Measurements from ENCODE around the gene DCUN1D3. TPM values are rescaled to one million over a fixed set of nuclear protein-coding genes. Genes with fewer than 3 reads are reported as not detected.

Gene DCUN1D3
- total RNA-seq, 4 donors from 2014 or later: 10.3 to 13.7 (median 11.8) TPM

DNA sequence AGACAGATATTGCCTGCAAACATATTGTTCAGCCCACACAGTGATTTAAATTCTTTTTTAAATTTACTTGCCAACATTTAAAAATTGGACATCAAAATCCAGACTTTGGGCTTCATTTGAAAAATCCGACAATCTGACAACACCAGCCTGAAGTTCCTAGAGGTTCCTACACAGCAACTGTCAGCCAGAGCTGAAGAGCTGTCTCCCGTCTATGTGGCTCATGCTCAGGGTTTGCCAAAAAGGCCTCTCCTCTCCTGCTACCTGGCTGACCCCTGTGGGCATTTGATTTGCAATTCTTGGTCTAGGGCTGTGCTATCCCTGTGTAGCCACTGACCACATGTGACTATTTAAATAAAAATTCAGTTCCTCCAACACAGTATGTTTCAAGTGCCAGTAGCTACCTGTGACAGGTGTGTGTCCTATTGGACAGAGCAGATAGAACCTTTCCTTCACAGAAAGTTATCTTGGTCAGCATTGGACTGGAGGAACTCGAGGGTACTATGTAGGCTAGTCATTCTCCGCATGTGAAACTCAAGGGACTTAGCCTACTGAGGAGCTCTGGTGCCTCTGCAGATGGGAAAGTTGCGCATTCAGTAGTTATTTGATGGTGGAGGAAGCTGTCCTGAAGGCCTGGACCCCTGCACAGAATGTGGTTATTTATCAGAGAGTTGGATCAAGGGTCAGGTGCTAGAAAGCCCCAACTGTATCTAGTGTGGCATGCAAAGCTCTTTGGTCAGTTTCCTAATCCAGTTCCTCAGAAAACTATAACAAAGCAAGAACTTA lies 3.1 kb upstream of the DCUN1D3 start:
- intact Hi-C loops (cut with DNase I): loop anchor here (10.0 kb wide), 1 partner anchor 49 kb away; no protein-coding TSS in a partner anchor
- H3K27ac ChIP-seq: peak overlapping the region in 2 of 3 donors; percentile 46 to 56
- peaks cover 23 to 65% of the 10 kb centered on the region in 2 donors for H3K4me1 ChIP-seq

GRCh38 chr16:20902426-20902825 lies 2.3 kb upstream of the DCUN1D3 start:
- H3K27ac ChIP-seq: peak overlapping the region in 2 of 3 donors; percentile 92 to 95
- H3K27me3 ChIP-seq: no peaks in the 10 kb centered on the region
- intact Hi-C loops (cut with DNase I): loop anchor here (10.0 kb wide), 1 partner anchor 48 kb away; no protein-coding TSS in a partner anchor
- no peak for TF ChIP-seq POLR2A (IDR thresholded peaks at IDR 0.05)
- no peak for TF ChIP-seq CTCF (IDR thresholded peaks at IDR 0.05)
- H3K4me1 ChIP-seq: peaks cover 27 to 69% of the 10 kb centered on the region in 2 donors
- no peaks in the 10 kb centered on the region for H3K9me3 ChIP-seq
- 93% methylated on average over 6 of the region's 6 CpGs for WGBS, 2 donors
- H3K4me3 ChIP-seq (replicated peaks in 1 of 3): no peak overlapping the region
- no peak for DNase-seq
- no peaks in the 10 kb centered on the region for H3K36me3 ChIP-seq

More for the DNA sequence above, 3.1 kb upstream of the DCUN1D3 start:
- H3K9me3 ChIP-seq: no peaks in the 10 kb centered on the region
- H3K4me3 ChIP-seq (replicated peaks in 1 of 3): no peak overlapping the region
- TF ChIP-seq POLR2A (IDR thresholded peaks at IDR 0.05) (no peak), CTCF (IDR thresholded peaks at IDR 0.05) (no peak)
- no peak for DNase-seq
- no peaks in the 10 kb centered on the region for H3K36me3 ChIP-seq
- 90 to 95% methylated on average over 5 of the region's 5 CpGs for WGBS, 2 donors
- no peaks in the 10 kb centered on the region for H3K27me3 ChIP-seq

- DNase-seq: peak; percentile 53 to 56
- peak overlapping the region; percentile 92 to 97 (median 95) for H3K27ac ChIP-seq
- peaks cover 24 to 61% of the 10 kb centered on the region in 2 donors for H3K4me1 ChIP-seq
- WGBS, 2 donors: 21 to 35% methylated on average over 27 of the region's 27 CpGs
- H3K4me3 ChIP-seq (replicated peaks in 1 of 3): peak overlapping the region; percentile 40 to 89 (median 63)
- H3K27me3 ChIP-seq: no peaks in the 10 kb centered on the region
- no peaks in the 10 kb centered on the region for H3K36me3 ChIP-seq
- no peaks in the 10 kb centered on the region for H3K9me3 ChIP-seq
- intact Hi-C loops (cut with DNase I): loop anchor here (10.0 kb wide), 1 partner anchor 47 kb away; no protein-coding TSS in a partner anchor
- TF ChIP-seq POLR2A (IDR thresholded peaks at IDR 0.05) (peak in 1 of 2 donors; percentile 7), CTCF (IDR thresholded peaks at IDR 0.05) (no peak)
Measured at GRCh38 chr16:20901436-20902112, 1.4 kb upstream of the DCUN1D3 start.

- no peaks in the 10 kb centered on the region for H3K27me3 ChIP-seq
- DNase-seq: no peak
- H3K4me1 ChIP-seq: peaks cover 19 to 55% of the 10 kb centered on the region in 2 donors
- peak overlapping the region; percentile 40 to 89 (median 63) for H3K4me3 ChIP-seq (replicated peaks in 1 of 3)
- H3K9me3 ChIP-seq: no peaks in the 10 kb centered on the region
- H3K27ac ChIP-seq: peak overlapping the region; percentile 92 to 97 (median 95)
- TF ChIP-seq CTCF (IDR thresholded peaks at IDR 0.05) (no peak), POLR2A (IDR thresholded peaks at IDR 0.05) (no peak)
- H3K36me3 ChIP-seq: peaks cover 3% of the 10 kb centered on the region in 2 donors
- WGBS, 2 donors: 0 to 1% methylated on average over 10 to 20 of the region's 20 CpGs
- intact Hi-C loops (cut with DNase I): loop anchor here (10.0 kb wide), 1 partner anchor 46 kb away; no protein-coding TSS in a partner anchor
Measured at GRCh38 chr16:20901068-20901435, 894 bp upstream of the DCUN1D3 start.
